Large intestine (tissue), 3 donors: ENCODE results near the gene MCCC2. TPM values are rescaled to one million over a fixed set of nuclear protein-coding genes. Genes with fewer than 3 reads are reported as not detected.
"Not testable (repeated sequence)": the region's sequence is repeated elsewhere in the genome, so short reads cannot be mapped to it uniquely, and the experiment has no call there.

ENCODE experiments used
- DNase-seq, 2 donors: peaks; one replicate each; pipeline versions ENCODE4 v3.0.0 to v3.0.0-alpha.2; 2013
- H3K27ac ChIP-seq: one replicate; pipeline ENCODE4 v1.5.1; 2013; ENCODE audit warnings: low read length
- H3K27me3 ChIP-seq: 2 replicates; pipeline ENCODE4 v1.6.1; 2013; ENCODE audit warnings: low read length; ENCODE audit not compliant: control insufficient read depth, insufficient read depth
- H3K36me3 ChIP-seq: 2 replicates; pipeline ENCODE4 v1.6.1; 2013; ENCODE audit warnings: low read length; ENCODE audit not compliant: control insufficient read depth, insufficient read depth
- H3K4me1 ChIP-seq: one replicate; pipeline ENCODE4 v1.6.1; 2013; ENCODE audit warnings: low read length; ENCODE audit not compliant: control insufficient read depth, insufficient read depth
- H3K4me3 ChIP-seq: one replicate; pipeline ENCODE4 v1.5.1; 2013; ENCODE audit warnings: low read length
- H3K9me3 ChIP-seq: one replicate; pipeline ENCODE4 v1.6.1; 2013; ENCODE audit warnings: mild to moderate bottlenecking, low read depth, low read length, moderate library complexity; ENCODE audit not compliant: control insufficient read depth
- WGBS: methylation state at CpG from one replicate; pipeline ENCODE4 v1.1.5; 2013; ENCODE audit warnings: low lambda C conversion rate; ENCODE audit not compliant: insufficient coverage; 5-methylcytosine and 5-hydroxymethylcytosine counted together
- polyA plus RNA-seq: library from polyadenylated mRNA; unstranded; fragments of 120-200 nt; gene quantifications from one replicate; pipeline ENCODE4 v1.2.1, GENCODE V29; 2013

MCCC2 gene
- polyA plus RNA-seq, 1 donor: 43.0 TPM

DNA sequence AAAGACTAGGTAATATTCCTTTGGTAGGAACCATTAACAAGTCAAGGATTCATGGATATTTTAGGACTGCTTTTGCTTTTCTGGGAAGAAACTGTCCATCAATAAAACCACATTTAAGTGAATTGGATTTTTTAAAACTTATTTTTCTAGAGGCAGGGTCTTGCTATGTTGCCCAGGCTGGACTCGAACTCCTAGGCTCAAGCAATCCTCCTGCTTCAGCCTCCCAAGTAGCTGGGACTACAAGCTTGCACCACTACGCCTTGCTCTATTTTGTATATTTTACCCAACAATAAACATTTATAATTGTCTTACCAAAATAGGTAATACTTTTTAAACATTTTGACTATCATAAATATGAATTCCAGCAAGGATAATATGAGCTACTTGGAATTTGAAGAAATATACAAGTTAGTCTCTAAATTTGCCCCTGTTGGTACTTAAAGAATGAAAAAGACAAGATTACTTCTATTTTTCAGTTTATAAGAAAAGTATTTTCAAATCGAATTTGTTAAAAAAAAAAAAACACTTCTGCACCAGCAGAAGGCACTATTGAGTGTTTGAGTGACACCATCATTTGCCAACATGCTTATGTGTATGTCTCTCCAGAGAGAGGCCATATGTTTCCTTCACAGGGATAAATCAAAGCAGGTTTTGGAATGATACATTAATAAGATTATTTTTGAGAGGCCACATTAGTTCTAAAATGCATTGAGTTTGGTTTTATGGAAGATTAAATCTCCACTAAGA is 71.9 kb downstream of the MCCC2 start:
- no peaks in the 10 kb centered on the region for H3K9me3 ChIP-seq
- 80% methylated on average over 1 of the region's 3 CpGs for WGBS

GRCh38 chr5:71662381-71662780 is 75.2 kb downstream of the MCCC2 start:
- no CpG with 5 or more reads among the region's 11 CpGs for WGBS

More for the DNA sequence above, 71.9 kb downstream of the MCCC2 start:
- DNase-seq: peak in 1 of 2 donors; percentile 9
- Histone ChIP-seq H3K27me3 (no peaks in the 10 kb centered on the region), H3K27ac (no peak overlapping the region), H3K4me3 (no peak overlapping the region), H3K4me1 (no peaks in the 10 kb centered on the region), H3K36me3 (peaks cover 20% of the 10 kb centered on the region)

DNA sequence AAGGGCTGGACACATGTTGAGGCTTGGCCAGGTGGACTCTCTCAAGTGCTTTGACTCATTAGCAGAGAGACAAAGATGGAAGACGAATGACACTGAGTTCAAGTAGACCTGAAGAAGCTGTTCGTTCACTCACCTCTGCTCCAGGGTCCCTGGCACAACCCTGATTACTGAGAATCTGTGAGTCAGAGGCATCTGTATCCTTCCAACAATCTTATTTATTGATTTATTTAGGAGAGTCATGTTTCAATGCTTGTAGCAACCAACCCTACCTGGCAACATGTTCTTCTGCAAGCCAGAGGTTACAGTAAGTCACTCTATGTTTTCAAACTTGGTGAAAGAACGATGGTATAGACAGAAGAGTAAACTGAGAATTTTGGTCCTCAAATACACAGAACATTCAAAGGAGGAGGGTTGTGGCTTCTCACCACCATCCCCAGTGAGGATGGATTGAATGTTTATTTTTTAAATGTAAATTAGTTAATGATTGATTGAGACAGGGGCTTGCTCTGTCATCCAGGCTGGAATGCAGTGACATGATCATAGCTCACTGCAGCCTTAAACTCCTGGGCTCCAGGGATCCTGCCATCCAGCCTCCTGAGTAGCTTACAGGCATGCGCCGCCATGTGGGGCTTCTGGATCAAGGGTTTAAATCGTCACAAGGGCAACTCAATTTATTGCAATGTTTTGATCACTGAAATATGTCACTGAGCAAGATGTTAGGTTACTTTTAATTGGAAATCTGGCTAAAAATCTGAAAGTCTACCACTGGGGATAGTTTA is 76.2 kb downstream of the MCCC2 start:
- H3K36me3 ChIP-seq: no peaks in the 10 kb centered on the region
- no peak for DNase-seq
- 100% methylated on average over 1 of the region's 6 CpGs for WGBS
- H3K9me3 ChIP-seq: no peaks in the 10 kb centered on the region
- no peaks in the 10 kb centered on the region for H3K4me1 ChIP-seq
- no peak overlapping the region for H3K4me3 ChIP-seq
- no peak overlapping the region for H3K27ac ChIP-seq
- no peaks in the 10 kb centered on the region for H3K27me3 ChIP-seq

More at GRCh38 chr5:71662381-71662780, 75.2 kb downstream of the MCCC2 start:
- Histone ChIP-seq H3K36me3 (peaks cover 8% of the 10 kb centered on the region), H3K27ac (no peak overlapping the region), H3K4me3 (no peak overlapping the region), H3K27me3 (no peaks in the 10 kb centered on the region), H3K4me1 (no peaks in the 10 kb centered on the region), H3K9me3 (no peaks in the 10 kb centered on the region)
- DNase-seq: no peak

GRCh38 chr5:71664615-71665014 is 77.5 kb downstream of the MCCC2 start:
- not testable (repeated sequence) for H3K4me1 ChIP-seq, H3K27ac ChIP-seq, H3K4me3 ChIP-seq, H3K27me3 ChIP-seq, H3K9me3 ChIP-seq, DNase-seq, H3K36me3 ChIP-seq
- no CpG with 5 or more reads among the region's 3 CpGs for WGBS

DNA sequence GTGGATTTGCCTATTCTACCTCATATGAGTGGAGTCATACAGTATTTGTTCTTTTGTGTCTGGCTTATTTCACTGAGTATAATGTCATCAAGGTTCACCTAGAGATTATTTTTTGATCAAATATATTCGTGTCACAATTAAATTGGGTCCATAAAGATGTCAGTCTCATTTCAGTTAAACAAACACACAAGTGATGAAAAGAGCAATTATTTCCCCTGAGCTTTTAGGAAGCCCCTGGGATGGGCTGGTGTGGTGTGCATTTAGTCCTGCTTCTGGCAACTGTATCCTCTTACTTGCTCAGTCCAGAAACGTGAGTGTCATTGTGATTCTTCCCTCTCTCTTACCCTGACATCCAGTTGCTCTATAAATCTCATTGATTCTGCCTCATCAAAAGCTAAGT is 79.2 kb downstream of the MCCC2 start:
- 75% methylated on average over 1 of the region's 2 CpGs for WGBS
- H3K27ac ChIP-seq: no peak overlapping the region
- DNase-seq: no peak
- no peaks in the 10 kb centered on the region for H3K36me3 ChIP-seq
- no peaks in the 10 kb centered on the region for H3K27me3 ChIP-seq
- H3K9me3 ChIP-seq: no peaks in the 10 kb centered on the region
- H3K4me3 ChIP-seq: no peak overlapping the region
- H3K4me1 ChIP-seq: no peaks in the 10 kb centered on the region

GRCh38 chr5:71677977-71678376 is 90.8 kb downstream of the MCCC2 start:
- no peaks in the 10 kb centered on the region for H3K36me3 ChIP-seq
- no peaks in the 10 kb centered on the region for H3K4me1 ChIP-seq
- H3K9me3 ChIP-seq: no peaks in the 10 kb centered on the region
- no CpG with 5 or more reads among the region's 1 CpG for WGBS
- no peak for DNase-seq
- H3K27me3 ChIP-seq: no peaks in the 10 kb centered on the region
- no peak overlapping the region for H3K27ac ChIP-seq
- no peak overlapping the region for H3K4me3 ChIP-seq

GRCh38 chr5:71679714-71680113 is 92.6 kb downstream of the MCCC2 start:
- Histone ChIP-seq H3K27me3 (no peaks in the 10 kb centered on the region), H3K36me3 (no peaks in the 10 kb centered on the region), H3K4me1 (no peaks in the 10 kb centered on the region), H3K27ac (no peak overlapping the region), H3K4me3 (no peak overlapping the region), H3K9me3 (no peaks in the 10 kb centered on the region)
- DNase-seq: no peak
- 45% methylated on average over 4 of the region's 5 CpGs for WGBS

GRCh38 chr5:71680510-71680909 is 93.4 kb downstream of the MCCC2 start:
- no peak overlapping the region for H3K27ac ChIP-seq
- no peaks in the 10 kb centered on the region for H3K27me3 ChIP-seq
- DNase-seq: no peak
- WGBS: no CpG with 5 or more reads among the region's 2 CpGs
- H3K36me3 ChIP-seq: no peaks in the 10 kb centered on the region
- no peak overlapping the region for H3K4me3 ChIP-seq
- no peaks in the 10 kb centered on the region for H3K9me3 ChIP-seq
- no peaks in the 10 kb centered on the region for H3K4me1 ChIP-seq

DNA sequence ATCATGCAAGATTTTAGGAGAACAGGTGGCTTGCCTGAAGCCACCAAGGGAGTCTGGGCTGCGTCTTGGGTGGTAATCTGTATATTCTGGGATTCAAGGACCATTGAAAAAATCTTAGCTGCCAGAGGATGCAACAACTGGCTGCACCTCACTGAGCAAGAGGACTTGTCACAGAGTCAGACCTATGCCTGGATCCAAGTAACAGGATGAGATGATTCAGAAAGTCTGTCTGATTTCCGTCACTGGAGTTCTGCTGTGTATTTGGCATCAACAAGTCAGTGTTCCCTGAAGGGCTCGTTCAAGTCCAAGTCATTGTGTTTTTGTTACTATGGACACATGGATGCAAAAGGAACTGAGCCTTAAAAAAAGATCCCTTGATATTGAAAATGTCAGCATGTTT is 94.2 kb downstream of the MCCC2 start:
- H3K27me3 ChIP-seq: no peaks in the 10 kb centered on the region
- WGBS: 67% methylated on average over 1 of the region's 3 CpGs
- DNase-seq: no peak

DNA sequence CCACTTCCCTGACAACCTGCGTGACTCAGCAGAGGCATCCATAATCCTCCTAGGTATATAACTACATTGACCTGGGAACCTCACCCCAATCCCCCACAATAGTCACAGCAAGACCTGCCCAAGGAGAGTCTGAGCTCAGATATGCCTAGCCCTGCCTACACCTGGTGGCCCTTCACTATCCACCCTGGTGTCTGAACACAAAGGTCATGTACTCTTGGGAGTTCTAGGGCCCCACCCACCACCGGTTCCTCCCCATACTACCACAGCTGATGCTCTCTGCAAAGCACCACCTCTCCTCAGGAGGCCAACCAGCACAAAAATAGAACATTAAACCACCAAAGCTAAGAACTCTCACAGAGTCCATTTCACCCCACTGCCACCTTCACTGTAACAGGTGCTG is 97.2 kb downstream of the MCCC2 start:
- WGBS: no CpG with 5 or more reads among the region's 2 CpGs
- Histone ChIP-seq H3K9me3 (no peaks in the 10 kb centered on the region), H3K36me3 (no peaks in the 10 kb centered on the region), H3K4me3 (no peak overlapping the region), H3K4me1 (no peaks in the 10 kb centered on the region), H3K27me3 (no peaks in the 10 kb centered on the region), H3K27ac (no peak overlapping the region)
- DNase-seq: no peak

More for the DNA sequence above, 94.2 kb downstream of the MCCC2 start:
- Histone ChIP-seq H3K4me3 (no peak overlapping the region), H3K27ac (no peak overlapping the region), H3K4me1 (no peaks in the 10 kb centered on the region), H3K36me3 (no peaks in the 10 kb centered on the region), H3K9me3 (no peaks in the 10 kb centered on the region)
